ENCODE measurements around the gene FERMT3. TPM values are rescaled to one million over a fixed set of nuclear protein-coding genes. Genes with fewer than 3 reads are reported as not detected.

FERMT3 gene
- total and polyA plus RNA-seq, 4 donors: 22.2 to 42.6 (median 36.9) TPM

DNA sequence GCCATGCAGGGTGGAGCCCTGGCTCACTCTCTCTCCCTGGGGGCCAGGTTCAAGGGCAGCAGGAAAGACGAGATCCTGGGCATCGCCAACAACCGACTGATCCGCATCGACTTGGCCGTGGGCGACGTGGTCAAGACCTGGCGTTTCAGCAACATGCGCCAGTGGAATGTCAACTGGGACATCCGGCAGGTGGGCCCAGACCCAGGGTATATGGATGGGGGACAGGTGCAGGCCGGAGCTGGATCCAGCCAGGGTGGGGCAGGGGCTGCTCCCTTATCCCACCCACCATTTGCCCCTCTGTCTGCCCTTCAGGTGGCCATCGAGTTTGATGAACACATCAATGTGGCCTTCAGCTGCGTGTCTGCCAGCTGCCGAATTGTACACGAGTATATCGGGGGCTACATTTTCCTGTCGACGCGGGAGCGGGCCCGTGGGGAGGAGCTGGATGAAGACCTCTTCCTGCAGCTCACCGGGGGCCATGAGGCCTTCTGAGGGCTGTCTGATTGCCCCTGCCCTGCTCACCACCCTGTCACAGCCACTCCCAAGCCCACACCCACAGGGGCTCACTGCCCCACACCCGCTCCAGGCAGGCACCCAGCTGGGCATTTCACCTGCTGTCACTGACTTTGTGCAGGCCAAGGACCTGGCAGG is 16.6 kb downstream of the FERMT3 start:
- intact Hi-C loops (cut with DNase I): no loop called here
- no peaks in the 10 kb centered on the region for H3K9me3 ChIP-seq (ENCODE audit: control insufficient read depth, low read length)

DNA sequence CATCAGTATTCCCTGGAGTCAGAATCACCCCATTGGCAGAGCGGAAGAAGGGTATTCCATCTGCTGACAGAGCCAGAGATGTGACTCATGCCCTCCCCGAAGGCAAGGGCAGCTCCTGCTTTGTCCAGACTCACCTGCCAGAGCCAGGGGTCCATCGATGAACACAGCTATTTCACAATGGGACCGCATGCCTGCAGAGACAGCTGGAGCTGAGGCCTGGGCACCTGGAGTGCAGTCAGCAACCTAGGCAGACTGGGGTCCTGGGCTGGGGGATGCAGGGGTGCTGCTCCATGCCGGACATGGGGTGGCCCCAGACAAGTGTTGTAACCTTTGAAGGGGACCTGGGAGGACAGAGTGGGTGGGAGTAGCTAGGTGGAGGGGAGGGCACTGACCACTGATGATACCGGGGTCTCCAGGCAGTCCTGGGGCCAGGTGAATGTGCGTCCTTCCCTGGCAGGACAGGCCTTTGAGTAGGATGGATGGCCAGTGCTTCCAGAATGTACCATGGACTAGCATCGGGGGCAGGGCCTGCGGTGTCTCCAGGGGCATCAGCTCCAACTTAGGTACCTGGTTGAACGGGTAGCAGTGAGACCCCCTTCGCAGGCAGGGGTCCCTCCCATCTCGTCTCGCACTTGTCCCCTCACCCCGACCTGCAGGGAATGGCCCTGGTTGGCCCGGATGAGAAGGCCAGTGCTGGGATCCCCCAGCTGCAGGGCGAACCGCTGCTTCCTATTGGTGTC is 17.8 kb downstream of the FERMT3 start:
- H3K36me3 ChIP-seq (ENCODE audit: control insufficient read depth in 1 of 2, insufficient read depth in 2 of 2, low read length in 1 of 2): no peaks in the 10 kb centered on the region
- ATAC-seq (ENCODE audit: low FRiP score): no peak
- 87 to 90% methylated on average over 17 of the region's 17 CpGs for WGBS, 2 donors
- H3K27me3 ChIP-seq (ENCODE audit: control insufficient read depth in 1 of 2, insufficient read depth in 2 of 2, low read length in 1 of 2): no peaks in the 10 kb centered on the region
- intact Hi-C loops (cut with DNase I): no loop called here
- H3K27ac ChIP-seq (ENCODE audit: low read depth in 1 of 2, low read length in 2 of 2): no peak overlapping the region
- no peaks in the 10 kb centered on the region for H3K4me1 ChIP-seq (ENCODE audit: control insufficient read depth in 1 of 2, insufficient read depth in 2 of 2, low read length in 2 of 2)
- no peaks in the 10 kb centered on the region for H3K9me3 ChIP-seq (ENCODE audit: control insufficient read depth, low read length)
- DNase-seq: peak; percentile 51 to 70
- H3K4me3 ChIP-seq (ENCODE audit: low read length in 2 of 2): no peak overlapping the region

More for the DNA sequence above, 16.6 kb downstream of the FERMT3 start:
- Histone ChIP-seq H3K4me1 (ENCODE audit: control insufficient read depth in 1 of 2, insufficient read depth in 2 of 2, low read length in 2 of 2) (no peaks in the 10 kb centered on the region), H3K4me3 (ENCODE audit: low read length in 2 of 2) (no peak overlapping the region), H3K27me3 (ENCODE audit: control insufficient read depth in 1 of 2, insufficient read depth in 2 of 2, low read length in 1 of 2) (no peaks in the 10 kb centered on the region), H3K36me3 (ENCODE audit: control insufficient read depth in 1 of 2, insufficient read depth in 2 of 2, low read length in 1 of 2) (no peaks in the 10 kb centered on the region), H3K27ac (ENCODE audit: low read depth in 1 of 2, low read length in 2 of 2) (no peak overlapping the region)
- DNase-seq (peak; percentile 54 to 76), ATAC-seq (ENCODE audit: low FRiP score) (no peak)
- WGBS, 2 donors: 86 to 88% methylated on average over 24 of the region's 24 CpGs

DNA sequence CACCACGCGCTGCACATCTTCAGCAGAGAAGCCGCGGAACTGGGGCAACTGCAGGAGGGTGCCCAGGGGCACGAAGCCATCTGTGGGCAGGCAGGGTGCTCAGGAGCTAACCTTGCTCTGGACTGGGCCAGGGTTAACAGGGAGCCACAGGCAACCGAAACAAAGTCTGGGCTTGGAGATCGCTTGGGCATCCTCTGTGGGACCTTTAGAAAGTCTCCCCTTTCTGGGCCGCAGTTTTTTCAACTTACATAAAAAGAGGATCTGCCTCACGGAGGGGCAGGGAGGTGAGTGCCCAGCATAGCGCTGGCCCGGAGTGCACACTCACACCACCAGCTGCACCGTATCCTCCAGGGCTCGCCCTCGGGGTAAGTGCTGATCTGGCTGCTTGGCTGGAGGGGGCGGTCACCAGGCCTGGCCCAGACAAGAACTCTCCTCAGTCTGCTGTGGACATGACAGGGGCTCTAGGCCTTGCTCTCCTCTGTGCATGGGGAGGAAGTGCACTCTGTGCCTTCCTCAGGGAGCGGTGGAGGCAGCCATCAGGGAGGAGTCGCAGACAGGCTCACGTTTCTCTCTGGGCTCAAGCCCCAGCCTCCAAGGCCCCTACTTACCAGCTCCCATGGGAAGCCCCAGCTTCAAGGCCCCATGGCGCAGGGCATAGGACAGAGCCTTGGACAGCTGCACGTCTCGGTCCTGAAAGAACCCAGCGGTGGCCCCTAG is 18.5 kb downstream of the FERMT3 start:
- 56 to 58% methylated on average over 22 of the region's 22 CpGs for WGBS, 2 donors
- Histone ChIP-seq H3K4me1 (ENCODE audit: control insufficient read depth in 1 of 2, insufficient read depth in 2 of 2, low read length in 2 of 2) (no peaks in the 10 kb centered on the region), H3K27me3 (ENCODE audit: control insufficient read depth in 1 of 2, insufficient read depth in 2 of 2, low read length in 1 of 2) (no peaks in the 10 kb centered on the region), H3K9me3 (ENCODE audit: control insufficient read depth, low read length) (no peaks in the 10 kb centered on the region), H3K4me3 (ENCODE audit: low read length in 2 of 2) (peak overlapping the region in 1 of 2 donors; percentile 48), H3K27ac (ENCODE audit: low read depth in 1 of 2, low read length in 2 of 2) (no peak overlapping the region), H3K36me3 (ENCODE audit: control insufficient read depth in 1 of 2, insufficient read depth in 2 of 2, low read length in 1 of 2) (no peaks in the 10 kb centered on the region)
- ATAC-seq (ENCODE audit: low FRiP score) (no peak), DNase-seq (peak; percentile 57 to 70)
- intact Hi-C loops (cut with DNase I): loop anchor here in 1 of 2 donors (5.0 kb wide), 1 partner anchor 38 kb away; the partner anchor contains the start of gene STIP1

DNA sequence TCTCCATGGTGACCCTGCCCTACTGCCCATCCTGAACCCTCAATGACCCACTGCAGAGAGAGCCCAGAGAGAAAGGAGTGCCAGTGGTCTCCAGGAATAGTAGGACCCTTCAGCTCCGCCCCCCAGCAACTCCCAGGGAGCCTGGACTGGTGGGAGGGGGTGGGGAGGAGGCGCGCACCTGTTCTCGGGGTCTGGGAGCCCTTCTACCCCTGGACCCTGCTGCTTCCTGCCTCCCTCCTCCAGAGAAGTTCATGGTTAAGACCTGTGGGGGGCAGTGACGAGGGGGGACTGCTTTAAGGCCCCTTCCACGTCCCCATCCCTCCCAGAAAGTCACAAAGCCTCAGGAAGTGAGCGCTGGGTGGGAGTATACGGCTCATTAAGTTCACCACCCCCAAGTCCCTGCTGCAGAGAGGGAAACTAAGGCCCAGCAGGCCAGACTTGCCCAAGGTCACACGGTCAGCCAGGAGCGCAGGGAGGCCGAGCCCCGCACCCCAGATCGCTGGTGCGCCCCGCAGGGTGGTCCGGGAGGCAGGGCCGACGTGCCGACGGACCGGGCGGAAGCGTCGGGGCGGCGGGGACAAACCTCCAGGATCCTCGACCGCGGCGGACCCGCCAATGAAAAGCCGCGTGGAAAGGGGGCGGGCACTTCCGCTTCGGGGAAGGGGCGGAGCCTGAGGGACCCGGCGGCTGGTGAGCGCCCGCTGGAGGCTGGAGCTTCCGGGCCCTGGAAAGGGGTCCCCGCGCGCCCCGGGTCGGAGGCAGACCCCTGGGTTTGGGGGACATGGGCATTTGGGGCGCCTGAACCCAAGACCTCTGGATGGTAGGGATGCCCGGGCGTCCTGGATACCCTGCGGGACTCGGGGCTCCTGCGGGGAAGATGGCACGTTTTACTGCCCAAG is 19.3 kb downstream of the FERMT3 start, which contains the start of the genes NUDT22 and TRPT1:
Gene NUDT22 (plus strand): TSS at position 667 of the 899 bp plus-strand sequence. CDS start 379 bp downstream, outside the sequence.
Gene TRPT1 (minus strand): TSS at position 579 of the 899 bp plus-strand sequence. CDS start 326 bp downstream, at position 253.
- intact Hi-C loops (cut with DNase I): loop anchor here in 1 of 2 donors (5.0 kb wide), 1 partner anchor 39 kb away; the partner anchor contains the start of gene STIP1
- WGBS, 2 donors: 0 to 1% methylated on average over 54 of the region's 54 CpGs
- Histone ChIP-seq H3K27me3 (ENCODE audit: control insufficient read depth in 1 of 2, insufficient read depth in 2 of 2, low read length in 1 of 2) (no peaks in the 10 kb centered on the region), H3K4me1 (ENCODE audit: control insufficient read depth in 1 of 2, insufficient read depth in 2 of 2, low read length in 2 of 2) (no peaks in the 10 kb centered on the region), H3K9me3 (ENCODE audit: control insufficient read depth, low read length) (no peaks in the 10 kb centered on the region), H3K36me3 (ENCODE audit: control insufficient read depth in 1 of 2, insufficient read depth in 2 of 2, low read length in 1 of 2) (no peaks in the 10 kb centered on the region), H3K4me3 (ENCODE audit: low read length in 2 of 2) (peak within 1 kb of the TSS; percentile 48 to 60), H3K27ac (ENCODE audit: low read depth in 1 of 2, low read length in 2 of 2) (peak within 1 kb of the TSS in 1 of 2 donors; percentile 75)
- DNase-seq: peak; percentile 95 to 97
- ATAC-seq (ENCODE audit: low FRiP score): peak; percentile 90

GRCh38 chr11:64226507-64227051 is 20.1 kb downstream of the FERMT3 start:
- H3K27ac ChIP-seq (ENCODE audit: low read depth in 1 of 2, low read length in 2 of 2): peak overlapping the region in 1 of 2 donors; percentile 75
- DNase-seq: peak; percentile 81 to 83
- no peaks in the 10 kb centered on the region for H3K36me3 ChIP-seq (ENCODE audit: control insufficient read depth in 1 of 2, insufficient read depth in 2 of 2, low read length in 1 of 2)
- H3K4me3 ChIP-seq (ENCODE audit: low read length in 2 of 2): peak overlapping the region; percentile 48 to 60
- peak; percentile 48 for ATAC-seq (ENCODE audit: low FRiP score)
- 7 to 10% methylated on average over 23 to 26 of the region's 26 CpGs for WGBS, 2 donors
- no peaks in the 10 kb centered on the region for H3K4me1 ChIP-seq (ENCODE audit: control insufficient read depth in 1 of 2, insufficient read depth in 2 of 2, low read length in 2 of 2)
- H3K27me3 ChIP-seq (ENCODE audit: control insufficient read depth in 1 of 2, insufficient read depth in 2 of 2, low read length in 1 of 2): no peaks in the 10 kb centered on the region
- H3K9me3 ChIP-seq (ENCODE audit: control insufficient read depth, low read length): no peaks in the 10 kb centered on the region
- intact Hi-C loops (cut with DNase I): loop anchor here in 1 of 2 donors (5.0 kb wide), 1 partner anchor 39 kb away; the partner anchor contains the start of gene STIP1

GRCh38 chr11:64227405-64227956 is 21.0 kb downstream of the FERMT3 start:
- Histone ChIP-seq H3K4me3 (ENCODE audit: low read length in 2 of 2) (no peak overlapping the region), H3K4me1 (ENCODE audit: control insufficient read depth in 1 of 2, insufficient read depth in 2 of 2, low read length in 2 of 2) (no peaks in the 10 kb centered on the region), H3K36me3 (ENCODE audit: control insufficient read depth in 1 of 2, insufficient read depth in 2 of 2, low read length in 1 of 2) (no peaks in the 10 kb centered on the region), H3K9me3 (ENCODE audit: control insufficient read depth, low read length) (no peaks in the 10 kb centered on the region), H3K27me3 (ENCODE audit: control insufficient read depth in 1 of 2, insufficient read depth in 2 of 2, low read length in 1 of 2) (no peaks in the 10 kb centered on the region), H3K27ac (ENCODE audit: low read depth in 1 of 2, low read length in 2 of 2) (no peak overlapping the region)
- no peak for DNase-seq
- 42 to 48% methylated on average over 3 of the region's 3 CpGs for WGBS, 2 donors
- intact Hi-C loops (cut with DNase I): loop anchor here in 1 of 2 donors (5.0 kb wide), 1 partner anchor 40 kb away; the partner anchor contains the start of gene STIP1
- ATAC-seq (ENCODE audit: low FRiP score): no peak

DNA sequence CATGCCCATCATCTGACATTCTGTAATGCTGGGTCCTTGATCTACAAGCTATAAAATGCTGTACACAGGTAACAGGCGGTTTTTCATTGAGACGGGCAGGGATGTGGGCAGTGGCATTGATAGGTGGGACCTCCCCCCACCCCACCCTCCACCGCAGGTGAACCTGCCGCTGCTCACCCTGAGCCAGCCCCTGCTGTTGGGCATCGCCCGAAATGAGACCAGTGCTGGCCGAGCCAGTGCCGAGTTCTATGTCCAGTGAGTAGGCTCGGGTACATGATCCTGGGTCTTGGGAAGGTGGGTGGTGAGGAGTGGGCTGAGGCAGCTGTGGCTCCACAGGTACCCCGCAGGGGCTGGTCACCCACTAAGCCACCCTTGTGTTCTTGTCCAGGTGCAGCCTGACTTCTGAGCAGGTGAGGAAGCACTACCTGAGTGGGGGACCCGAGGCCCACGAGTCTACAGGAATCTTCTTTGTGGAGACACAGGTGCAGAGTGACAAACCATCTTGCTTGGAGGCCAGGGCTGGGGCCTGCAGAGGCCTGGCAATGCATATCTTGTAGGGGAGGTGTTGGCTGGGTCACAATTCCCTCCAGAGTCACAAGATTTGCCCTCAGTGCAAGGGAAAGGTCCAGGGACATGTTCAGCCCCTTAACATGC is 22.7 kb downstream of the FERMT3 start:
- no peaks in the 10 kb centered on the region for H3K36me3 ChIP-seq (ENCODE audit: control insufficient read depth in 1 of 2, insufficient read depth in 2 of 2, low read length in 1 of 2)
- H3K9me3 ChIP-seq (ENCODE audit: control insufficient read depth, low read length): no peaks in the 10 kb centered on the region
- DNase-seq (peak in 1 of 2 donors; percentile 67), ATAC-seq (ENCODE audit: low FRiP score) (no peak)
- H3K4me3 ChIP-seq (ENCODE audit: low read length in 2 of 2): no peak overlapping the region
- H3K4me1 ChIP-seq (ENCODE audit: control insufficient read depth in 1 of 2, insufficient read depth in 2 of 2, low read length in 2 of 2): no peaks in the 10 kb centered on the region
- H3K27me3 ChIP-seq (ENCODE audit: control insufficient read depth in 1 of 2, insufficient read depth in 2 of 2, low read length in 1 of 2): no peaks in the 10 kb centered on the region
- 84 to 87% methylated on average over 12 of the region's 12 CpGs for WGBS, 2 donors
- intact Hi-C loops (cut with DNase I): loop anchor here in 1 of 2 donors (5.0 kb wide), 1 partner anchor 42 kb away; the partner anchor contains the start of gene STIP1
- peak overlapping the region in 1 of 2 donors; percentile 9 for H3K27ac ChIP-seq (ENCODE audit: low read depth in 1 of 2, low read length in 2 of 2)

Measured in aorta (tissue), 5 donors.